K562 (cell line): ENCODE data around the gene ASZ1. TPM values are rescaled to one million over a fixed set of nuclear protein-coding genes. Genes with fewer than 3 reads are reported as not detected.

Experiments
- ATAC-seq: fragments of 200-7000 bp; cut with Tn5 transposase; 3 replicates; pipeline ENCODE4 v1.9.1; 2020; ENCODE audit warnings: moderate library complexity
- BruUV-seq: library from RNA; stranded (reverse); fragments of 400-500 nt; replicated peaks from 2 replicates; lab custom pipeline; 2021; lab: Mats Ljungman, UMichigan
- CTCF ChIA-PET: fragments of 300-600 bp; formaldehyde crosslinking; extraction: SDS; loops from one replicate; lab custom pipeline; 2021; ENCODE audit warnings: low intra/inter-chr PET ratio; lab: Yijun Ruan, JAX
- POLR2A ChIA-PET: fragments of 300-600, 350-650 bp; sonication (Branson Sonifier 250); formaldehyde crosslinking; extraction: SDS; loops from one replicate; lab custom pipeline; 2021; ENCODE audit warnings: antibody characterized with exemption, inconsistent platforms; lab: Yijun Ruan, JAX
- DNase-seq, 4 experiments: peaks; one replicate each; pipeline versions ENCODE4 v3.0.0 to v3.0.0-alpha.2; 2011 to 2018; ENCODE audit warnings: low spot score in 3 of 4, mixed read lengths in 3 of 4; ENCODE audit errors: extremely low read depth in 1 of 4
- FAIRE-seq: peaks from 2 replicates; lab custom pipeline; 2011; peaks lifted over from hg19 to GRCh38; lab: Jason Lieb, UNC
- H2AFZ ChIP-seq: 2 replicates; pipeline ENCODE4 v1.6.0; 2011; ENCODE audit warnings: low read depth, low read length, control low read depth, inconsistent platforms
- H3K27ac ChIP-seq: fragments of 200-600 bp; 3 replicates; pipeline ENCODE4 v1.8.0; 2011; ENCODE audit warnings: low read depth, mild to moderate bottlenecking, control low read depth, inconsistent platforms, low read length, moderate library complexity, mixed read lengths; ENCODE audit errors: extremely low read depth
- H3K27me3 ChIP-seq, 2 experiments: fragments of 300-600 bp in 1 of 2; 2 replicates in 1 of 2; 3 replicates in 1 of 2; pipeline versions ENCODE4 v1.6.0 to v1.8.0; 2011; ENCODE audit warnings: inconsistent platforms in 2 of 2, low read length in 2 of 2, mild to moderate bottlenecking in 1 of 2, mixed read lengths in 1 of 2, moderate library complexity in 1 of 2; ENCODE audit not compliant: control insufficient read depth in 2 of 2, insufficient read depth in 2 of 2
- H3K36me3 ChIP-seq: fragments of 300-600 bp; 3 replicates; pipeline ENCODE4 v1.8.0; 2011; ENCODE audit warnings: mild to moderate bottlenecking, low read length, inconsistent platforms; ENCODE audit not compliant: control insufficient read depth, insufficient read depth
- H3K4me1 ChIP-seq, 2 experiments: fragments of 200-600 bp in 1 of 2; replicated peaks in 1 of 2; 2 replicates in 1 of 2; 3 replicates in 1 of 2; pipeline versions ENCODE4 v1.5.1 to v1.8.0; 2011; ENCODE audit warnings: inconsistent platforms in 2 of 2, low read length in 2 of 2, mild to moderate bottlenecking in 1 of 2, mixed read lengths in 1 of 2, moderate library complexity in 1 of 2; ENCODE audit not compliant: control insufficient read depth in 2 of 2, insufficient read depth in 2 of 2
- H3K4me2 ChIP-seq: 2 replicates; pipeline ENCODE4 v1.6.1; 2011; ENCODE audit warnings: low read length, control low read depth, inconsistent platforms, mixed read lengths; ENCODE audit not compliant: insufficient read depth
- H3K4me3 ChIP-seq: fragments of 200-600 bp; sonication (generic), shearing (Covaris generic); 2 replicates; pipeline ENCODE4 v1.5.1; 2016; ENCODE audit warnings: control low read depth, inconsistent platforms
- H3K79me2 ChIP-seq: fragments of 200-600 bp; 3 replicates; pipeline ENCODE4 v1.8.0; 2011; ENCODE audit warnings: low read length, inconsistent platforms; ENCODE audit not compliant: control insufficient read depth, insufficient read depth
- H3K9ac ChIP-seq, 2 experiments: 2 replicates each; pipeline versions ENCODE4 v1.6.0 to v1.6.1; 2011; ENCODE audit warnings: low read depth in 2 of 2, low read length in 2 of 2, control low read depth in 1 of 2, inconsistent platforms in 1 of 2, mild to moderate bottlenecking in 1 of 2, mixed read lengths in 1 of 2; ENCODE audit not compliant: insufficient read depth in 1 of 2
- H3K9me1 ChIP-seq: one replicate; pipeline ENCODE4 v1.6.0; 2011; ENCODE audit warnings: inconsistent platforms, mild to moderate bottlenecking, low read length, moderate library complexity; ENCODE audit not compliant: control insufficient read depth, insufficient read depth
- H3K9me3 ChIP-seq: replicated peaks from 2 replicates; pipeline ENCODE4 v1.5.1; 2011; ENCODE audit warnings: low read depth, low read length, inconsistent platforms; ENCODE audit not compliant: control insufficient read depth, insufficient read depth
- H4K20me1 ChIP-seq: replicated peaks from 2 replicates; pipeline ENCODE4 v1.6.1; 2011; ENCODE audit warnings: low read length, inconsistent platforms, mixed read lengths; ENCODE audit not compliant: control insufficient read depth, insufficient read depth
- CCAR2 ChIP-seq: fragments of 200-400 bp; formaldehyde crosslinking; IDR thresholded peaks from 2 replicates; pipeline ENCODE4 v1.6.1; 2017; ENCODE audit warnings: mild to moderate bottlenecking, low read depth, low read length
- CREB3 ChIP-seq: fragments of 450-650 bp; conservative IDR thresholded peaks from 2 replicates; pipeline ENCODE4 v1.6.1; 2016; ENCODE audit warnings: missing genetic modification characterization, low read depth, mild to moderate bottlenecking, missing compliant biosample characterization, moderate library complexity
- ERF ChIP-seq: fragments of 450-650 bp; formaldehyde crosslinking; IDR thresholded peaks from 2 replicates; pipeline ENCODE4 v1.4.0; 2020; ENCODE audit warnings: mild to moderate bottlenecking, mixed read lengths
- ETV1 ChIP-seq: fragments of 450-650 bp; conservative IDR thresholded peaks from 2 replicates; pipeline ENCODE4 v1.6.1; 2016; ENCODE audit warnings: missing genetic modification characterization, control low read depth, low read depth, missing compliant biosample characterization
- JUND ChIP-seq, 2 experiments: IDR thresholded peaks; 2 replicates in 1 of 2; 3 replicates in 1 of 2; pipeline ENCODE4 v1.6.1; 2011; ENCODE audit warnings: borderline replicate concordance in 2 of 2, low read depth in 2 of 2, low read length in 2 of 2, improper control_type of control experiment in 1 of 2, missing biosample characterization in 1 of 2, missing genetic modification characterization in 1 of 2, missing genetic modification reagents in 1 of 2
- KDM2B ChIP-seq: fragments of 250-450 bp; sonication (Bioruptor Pico); IDR thresholded peaks from 2 replicates; pipeline ENCODE4 v1.8.0; 2021; ENCODE audit warnings: mild to moderate bottlenecking, moderate library complexity
- L3MBTL2 ChIP-seq: fragments of 450-650 bp; IDR thresholded peaks from 2 replicates; pipeline ENCODE4 v1.6.1; 2016; ENCODE audit warnings: mild to moderate bottlenecking, moderate library complexity
- RHOXF2B ChIP-seq: fragments of 250-450 bp; sonication (Bioruptor Pico); conservative IDR thresholded peaks from 2 replicates; pipeline ENCODE4 v1.5.1; 2021
- ZNF318 ChIP-seq, 2 experiments: fragments of 450-650 bp; IDR thresholded peaks; 2 replicates each; pipeline ENCODE4 v1.6.1; 2016; ENCODE audit warnings: mild to moderate bottlenecking in 2 of 2, borderline replicate concordance in 1 of 2, low read depth in 1 of 2, moderate library complexity in 1 of 2
- ZNF511 ChIP-seq: sonication (generic); formaldehyde crosslinking; IDR thresholded peaks from 2 replicates; pipeline ENCODE4 v1.8.0; 2022; ENCODE audit warnings: mild to moderate bottlenecking, missing genetic modification reagents
- WGBS: fragments of 100-300 bp; shearing (Covaris generic); methylation state at CpG from one replicate; pipeline ENCODE4 v1.1.6; 2016; ENCODE audit warnings: low coverage, mixed read lengths; ENCODE audit not compliant: insufficient coverage; ENCODE audit errors: missing lambda C conversion rate; 5-methylcytosine and 5-hydroxymethylcytosine counted together
- in situ Hi-C: fragments of 300-500 bp; cut with MboI; formaldehyde crosslinking; loops from 4 replicates; pipeline ENCODE4 v1.15.0; 2018; ENCODE audit warnings: inconsistent platforms, mixed read lengths
- intact Hi-C: fragments of 100-400 bp; cut with micrococcal nuclease; formaldehyde crosslinking; loops from 2 replicates; pipeline ENCODE4 v1.14.2; 2022
- polyA plus RNA-seq, 8 experiments: library from polyadenylated mRNA; depleted of rRNA in 4 of 8; stranded (reverse) in 5 of 8; unstranded in 3 of 8; fragments of >200 nt; fragmentation: Nextera tagmentation in 2 of 8; fragmentation: Illumina TruSeq in 1 of 8; extraction: Ambion mirVana in 2 of 8; extraction: Trizol in 1 of 8; gene quantifications; 2 replicates each; pipeline versions ENCODE4 v1.2.1 to v1.2.3, GENCODE V29; 2011 to 2014; ENCODE audit warnings: inconsistent platforms in 1 of 8, missing spikeins in 1 of 8
- total RNA-seq, 7 experiments: library from RNA; depleted of rRNA in 6 of 7; stranded (reverse); fragments of >200 nt in 6 of 7; fragmentation: Illumina TruSeq in 2 of 7; extraction: Trizol in 2 of 7; gene quantifications; 2 replicates each; pipeline versions ENCODE4 v1.2.1 to v1.2.3, GENCODE V29; 2011 to 2021; ENCODE audit warnings: low replicate concordance in 1 of 7

The ASZ1 gene
- total and polyA plus RNA-seq, 9 of the 15 experiments (the other 6 are each of a cell fraction or from before 2014, with no cell fraction given), result not detected

GRCh38 chr7:117476557-117477215 lies 49.4 kb upstream of the ASZ1 start:
- H4K20me1 ChIP-seq, result no peaks in the 10 kb centered on the region
- no peaks in the 10 kb centered on the region for H3K9me1 ChIP-seq
- no peaks in the 10 kb centered on the region for H3K36me3 ChIP-seq
- no peaks in the 10 kb centered on the region for H3K4me1 ChIP-seq
- no peaks in the 10 kb centered on the region for H3K9me3 ChIP-seq
- no TSS peak for BruUV-seq
- H3K4me3 ChIP-seq, result no peak overlapping the region
- peaks cover 11 to 12% of the 10 kb centered on the region in 2 experiments; a peak in 2 of 5 replicates for H3K27me3 ChIP-seq
- H2AFZ ChIP-seq, result no peak overlapping the region
- no peak overlapping the region for H3K27ac ChIP-seq
- in situ Hi-C loops, result no loop called here
- no peaks in the 10 kb centered on the region for H3K79me2 ChIP-seq
- DNase-seq (no peak), FAIRE-seq (no peak), ATAC-seq (no peak)
- intact Hi-C loops, result no loop called here
- POLR2A ChIA-PET, result no interaction called here
- CTCF ChIA-PET, result no interaction called here
- 0% methylated on average over 4 of the region's 4 CpGs for WGBS
- H3K9ac ChIP-seq, result no peak overlapping the region
- H3K4me2 ChIP-seq, result no peak overlapping the region
- TF ChIP-seq CREB3 (no peak), RHOXF2B (CRISPR knock-in tag) (no peak), KDM2B (CRISPR knock-in tag) (no peak), L3MBTL2 (no peak), JUND (IDR thresholded peaks at IDR 0.05; ENCODE audit: borderline replicate concordance, low read depth, low read length) (no peak), JUND (tag; IDR thresholded peaks at IDR 0.05; ENCODE audit: borderline replicate concordance, low read depth, low read length) (no peak), ERF (no peak), CCAR2 (no peak), ZNF318 (IDR thresholded peaks at IDR 0.05; ENCODE audit: borderline replicate concordance in 1 of 2, low read depth in 1 of 2) (no peak), ZNF511 (no peak), ETV1 (tag) (no peak)
